WTC11 (cell line): Measurements from ENCODE around the gene CITED4. TPM values are rescaled to one million over a fixed set of nuclear protein-coding genes. Genes with fewer than 3 reads are reported as not detected.

Experiments used
- ATAC-seq: fragments of 200-7000 bp; cut with Tn5 transposase; 2 replicates; pipeline ENCODE4 v1.10.0; 2021; ENCODE audit warnings: mild to moderate bottlenecking, moderate library complexity
- CTCF ChIA-PET: fragments of 300-600 bp; sonication (Branson Sonifier 250); formaldehyde crosslinking; loops from one replicate; lab custom pipeline; 2021; ENCODE audit warnings: antibody characterized with exemption; lab: Charles Lee
- POLR2A ChIA-PET: fragments of 350-600 bp; sonication (Branson Sonifier 250); formaldehyde crosslinking; loops from one replicate; lab custom pipeline; 2021; ENCODE audit warnings: antibody characterized with exemption; lab: Charles Lee
- DNase-seq: peaks from one replicate; pipeline ENCODE4 v3.0.0; 2021; ENCODE audit warnings: low spot score
- H3K27ac Mint-ChIP-seq: 2 replicates; pipeline ENCODE4 v1.8.0; 2021; ENCODE audit warnings: mixed read lengths
- H3K27me3 Mint-ChIP-seq: 2 replicates; pipeline ENCODE4 v1.8.0; 2021; ENCODE audit warnings: low read depth, mild to moderate bottlenecking, moderate library complexity, mixed read lengths
- H3K36me3 Mint-ChIP-seq: 2 replicates; pipeline ENCODE4 v1.8.0; 2021; ENCODE audit warnings: mixed read lengths
- H3K4me1 Mint-ChIP-seq: 2 replicates; pipeline ENCODE4 v1.8.0; 2022; ENCODE audit warnings: mixed read lengths
- H3K4me3 Mint-ChIP-seq: 2 replicates; pipeline ENCODE4 v1.8.0; 2021; ENCODE audit warnings: mild to moderate bottlenecking, moderate library complexity, mixed read lengths
- H3K9me3 Mint-ChIP-seq: 2 replicates; pipeline ENCODE4 v1.8.0; 2021; ENCODE audit warnings: mixed read lengths
- ETV6 ChIP-seq: sonication (generic); formaldehyde crosslinking; IDR thresholded peaks from 2 replicates; pipeline ENCODE4 v1.8.1; 2022; ENCODE audit warnings: mild to moderate bottlenecking, missing genetic modification reagents
- FOXJ3 ChIP-seq: sonication (generic); formaldehyde crosslinking; IDR thresholded peaks from 2 replicates; pipeline ENCODE4 v1.9.0; 2021; ENCODE audit warnings: missing genetic modification reagents, mild to moderate bottlenecking, borderline replicate concordance
- FOXK1 ChIP-seq: sonication (generic); formaldehyde crosslinking; IDR thresholded peaks from 2 replicates; pipeline ENCODE4 v1.8.0; 2022; ENCODE audit warnings: mild to moderate bottlenecking, moderate library complexity, missing genetic modification reagents
- GRHL2 ChIP-seq: fragments of 250-450 bp; sonication (Bioruptor Pico); IDR thresholded peaks from 2 replicates; pipeline ENCODE4 v1.8.0; 2022; ENCODE audit warnings: mild to moderate bottlenecking, moderate library complexity; ENCODE audit not compliant: insufficient replicate concordance, severe bottlenecking
- HMGXB4 ChIP-seq: sonication (generic); formaldehyde crosslinking; IDR thresholded peaks from 2 replicates; pipeline ENCODE4 v1.8.1; 2023; ENCODE audit warnings: mild to moderate bottlenecking, moderate library complexity, missing genetic modification reagents
- MAX ChIP-seq: sonication (generic); formaldehyde crosslinking; IDR thresholded peaks from 2 replicates; pipeline ENCODE4 v1.8.0; 2022; ENCODE audit warnings: mild to moderate bottlenecking, missing genetic modification reagents
- MXD4 ChIP-seq: fragments of 250-450 bp; sonication (Bioruptor Pico); IDR thresholded peaks from 2 replicates; pipeline ENCODE4 v1.8.0; 2021; ENCODE audit warnings: mild to moderate bottlenecking, moderate library complexity, borderline replicate concordance
- NFATC4 ChIP-seq: fragments of 250-450 bp; sonication (Bioruptor Pico); IDR thresholded peaks from 2 replicates; pipeline ENCODE4 v1.9.0; 2021; ENCODE audit warnings: mild to moderate bottlenecking
- NFE2L1 ChIP-seq: sonication (generic); formaldehyde crosslinking; IDR thresholded peaks from 2 replicates; pipeline ENCODE4 v1.8.1; 2023; ENCODE audit warnings: missing genetic modification reagents
- SMAD4 ChIP-seq: sonication (generic); formaldehyde crosslinking; IDR thresholded peaks from 2 replicates; pipeline ENCODE4 v1.8.0; 2022; ENCODE audit warnings: mild to moderate bottlenecking, missing genetic modification reagents
- ZMAT4 ChIP-seq: fragments of 250-450 bp; sonication (Bioruptor Pico); IDR thresholded peaks from 2 replicates; pipeline ENCODE4 v1.9.0; 2021; ENCODE audit warnings: mild to moderate bottlenecking
- ZNF263 ChIP-seq: sonication (generic); formaldehyde crosslinking; IDR thresholded peaks from 2 replicates; pipeline ENCODE4 v1.8.1; 2022; ENCODE audit warnings: low read depth, mild to moderate bottlenecking, moderate library complexity, missing genetic modification reagents
- ZNF532 ChIP-seq: fragments of 250-450 bp; sonication (Bioruptor Pico); IDR thresholded peaks from 2 replicates; pipeline ENCODE4 v1.9.0; 2021; ENCODE audit warnings: mild to moderate bottlenecking, borderline replicate concordance
- ZSCAN18 ChIP-seq: fragments of 250-450 bp; sonication (Bioruptor Pico); IDR thresholded peaks from 2 replicates; pipeline ENCODE4 v2.1.2; 2022; ENCODE audit warnings: mild to moderate bottlenecking, moderate library complexity
- total RNA-seq: library from RNA; stranded (reverse); gene quantifications from 3 replicates; pipeline ENCODE4 v1.2.3, GENCODE V29; 2021
- TF ChIP-seq, protein P1 (sequence below): sonication (generic); formaldehyde crosslinking; IDR thresholded peaks from 2 replicates; pipeline ENCODE4 v1.8.1; 2022; ENCODE audit warnings: mild to moderate bottlenecking, missing genetic modification reagents, moderate library complexity, borderline replicate concordance
- TF ChIP-seq, protein P2 (sequence below): fragments of 250-450 bp; sonication (Bioruptor Pico); conservative IDR thresholded peaks from 2 replicates; pipeline ENCODE4 v1.9.0; 2021; ENCODE audit warnings: mild to moderate bottlenecking
- TF ChIP-seq, protein P3 (sequence below): sonication (generic); formaldehyde crosslinking; IDR thresholded peaks from 2 replicates; pipeline ENCODE4 v1.8.1; 2022; ENCODE audit warnings: missing genetic modification reagents, borderline replicate concordance
- TF ChIP-seq, protein P4 (sequence below): sonication (generic); formaldehyde crosslinking; IDR thresholded peaks from 2 replicates; pipeline ENCODE4 v1.8.1; 2022; ENCODE audit warnings: low read depth, mild to moderate bottlenecking, moderate library complexity, missing genetic modification reagents, borderline replicate concordance

The CITED4 gene
- total RNA-seq, 1 experiment from 2014 or later: 24.6 TPM

- H3K27me3 Mint-ChIP-seq: peaks cover 32% of the 10 kb centered on the region
- peak overlapping the region; percentile 71 for H3K4me3 Mint-ChIP-seq
- ChIA-PET CTCF (interaction anchor here (0.5 to 19.7 kb wide), 6 partner anchors 11 to 130 kb away, joined by 3 to 515 read pairs (median 11); no protein-coding TSS in a partner anchor), POLR2A (interaction anchor here (1.9 to 3.2 kb wide), 3 partner anchors 57 to 119 kb away, joined by 5 to 46 read pairs (median 11); partner anchors contain the start of gene CTPS1)
- H3K9me3 Mint-ChIP-seq: no peaks in the 10 kb centered on the region
- DNase-seq (no peak), ATAC-seq (no peak)
- H3K27ac Mint-ChIP-seq: no peak overlapping the region
- peaks cover 18% of the 10 kb centered on the region for H3K4me1 Mint-ChIP-seq
- no peaks in the 10 kb centered on the region for H3K36me3 Mint-ChIP-seq
- no peak for TF ChIP-seq ETV6 (CRISPR knock-in tag)
- TF ChIP-seq GRHL2: no peak
- TF ChIP-seq MXD4 (CRISPR knock-in tag): no peak
- TF ChIP-seq, protein P1, sequence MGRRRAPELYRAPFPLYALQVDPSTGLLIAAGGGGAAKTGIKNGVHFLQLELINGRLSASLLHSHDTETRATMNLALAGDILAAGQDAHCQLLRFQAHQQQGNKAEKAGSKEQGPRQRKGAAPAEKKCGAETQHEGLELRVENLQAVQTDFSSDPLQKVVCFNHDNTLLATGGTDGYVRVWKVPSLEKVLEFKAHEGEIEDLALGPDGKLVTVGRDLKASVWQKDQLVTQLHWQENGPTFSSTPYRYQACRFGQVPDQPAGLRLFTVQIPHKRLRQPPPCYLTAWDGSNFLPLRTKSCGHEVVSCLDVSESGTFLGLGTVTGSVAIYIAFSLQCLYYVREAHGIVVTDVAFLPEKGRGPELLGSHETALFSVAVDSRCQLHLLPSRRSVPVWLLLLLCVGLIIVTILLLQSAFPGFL: no peak
- TF ChIP-seq ZSCAN18 (CRISPR knock-in tag): no peak
- TF ChIP-seq HMGXB4: no peak
- TF ChIP-seq FOXK1 (CRISPR knock-in tag): no peak
- TF ChIP-seq, protein P2, sequence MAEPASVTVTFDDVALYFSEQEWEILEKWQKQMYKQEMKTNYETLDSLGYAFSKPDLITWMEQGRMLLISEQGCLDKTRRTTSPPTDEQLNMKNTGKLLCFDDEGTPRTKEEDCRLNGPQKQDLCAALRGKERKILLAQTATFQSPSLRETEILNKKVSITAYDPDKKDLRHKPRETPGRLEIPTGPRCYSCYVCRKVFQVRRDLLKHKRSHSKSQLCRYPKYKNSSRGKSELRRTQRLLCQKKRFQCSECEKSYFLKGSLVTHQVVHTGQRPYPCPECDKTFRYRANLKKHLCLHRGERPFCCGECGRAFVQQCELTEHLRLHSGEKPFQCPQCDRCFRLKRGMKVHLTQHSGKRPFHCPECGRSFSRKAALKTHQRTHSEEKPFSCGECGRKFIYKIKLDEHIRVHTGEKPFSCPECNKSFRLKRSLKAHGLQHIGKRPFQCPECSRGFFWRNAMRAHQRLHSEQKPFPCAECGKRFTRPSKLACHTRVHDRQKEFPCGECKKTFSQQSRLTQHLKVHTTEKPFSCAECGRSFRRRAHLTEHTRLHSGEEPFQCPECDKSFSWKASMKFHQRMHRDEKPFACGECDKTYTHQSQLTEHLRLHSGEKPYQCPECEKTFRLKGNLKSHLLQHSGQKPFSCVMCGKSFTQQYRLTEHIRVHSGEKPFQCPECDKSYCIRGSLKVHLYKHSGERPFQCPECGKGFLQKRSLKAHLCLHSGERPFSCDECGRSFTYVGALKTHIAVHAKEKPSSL: no peak
- no peak for TF ChIP-seq NFE2L1 (CRISPR knock-in tag)
- TF ChIP-seq ZMAT4: no peak
- TF ChIP-seq NFATC4 (CRISPR knock-in tag): no peak
- TF ChIP-seq, protein P3, sequence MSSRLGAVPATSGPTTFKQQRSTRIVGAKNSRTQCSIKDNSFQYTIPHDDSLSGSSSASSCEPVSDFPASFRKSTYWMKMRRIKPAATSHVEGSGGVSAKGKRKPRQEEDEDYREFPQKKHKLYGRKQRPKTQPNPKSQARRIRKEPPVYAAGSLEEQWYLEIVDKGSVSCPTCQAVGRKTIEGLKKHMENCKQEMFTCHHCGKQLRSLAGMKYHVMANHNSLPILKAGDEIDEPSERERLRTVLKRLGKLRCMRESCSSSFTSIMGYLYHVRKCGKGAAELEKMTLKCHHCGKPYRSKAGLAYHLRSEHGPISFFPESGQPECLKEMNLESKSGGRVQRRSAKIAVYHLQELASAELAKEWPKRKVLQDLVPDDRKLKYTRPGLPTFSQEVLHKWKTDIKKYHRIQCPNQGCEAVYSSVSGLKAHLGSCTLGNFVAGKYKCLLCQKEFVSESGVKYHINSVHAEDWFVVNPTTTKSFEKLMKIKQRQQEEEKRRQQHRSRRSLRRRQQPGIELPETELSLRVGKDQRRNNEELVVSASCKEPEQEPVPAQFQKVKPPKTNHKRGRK (CRISPR knock-in tag): no peak
- TF ChIP-seq SMAD4 (CRISPR knock-in tag): no peak
- TF ChIP-seq MAX (CRISPR knock-in tag): no peak
- no peak for TF ChIP-seq ZNF263 (CRISPR knock-in tag)
- TF ChIP-seq ZNF532: no peak
- TF ChIP-seq, protein P4, sequence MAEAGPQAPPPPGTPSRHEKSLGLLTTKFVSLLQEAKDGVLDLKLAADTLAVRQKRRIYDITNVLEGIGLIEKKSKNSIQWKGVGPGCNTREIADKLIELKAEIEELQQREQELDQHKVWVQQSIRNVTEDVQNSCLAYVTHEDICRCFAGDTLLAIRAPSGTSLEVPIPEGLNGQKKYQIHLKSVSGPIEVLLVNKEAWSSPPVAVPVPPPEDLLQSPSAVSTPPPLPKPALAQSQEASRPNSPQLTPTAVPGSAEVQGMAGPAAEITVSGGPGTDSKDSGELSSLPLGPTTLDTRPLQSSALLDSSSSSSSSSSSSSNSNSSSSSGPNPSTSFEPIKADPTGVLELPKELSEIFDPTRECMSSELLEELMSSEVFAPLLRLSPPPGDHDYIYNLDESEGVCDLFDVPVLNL (CRISPR knock-in tag): no peak
- no peak for TF ChIP-seq FOXJ3 (CRISPR knock-in tag)
Measured at GRCh38 chr1:40860706-40861223, 1.4 kb downstream of the CITED4 start.
